Thoracic aorta (tissue), 2 donors: Measurements from ENCODE around the gene YKT6. TPM values are rescaled to one million over a fixed set of nuclear protein-coding genes. Genes with fewer than 3 reads are reported as not detected.

Source experiments
- ATAC-seq: fragments of 150-250 bp; one replicate; pipeline ENCODE4 v1.8.0; 2017; ENCODE audit warnings: low read depth; ENCODE audit not compliant: insufficient number of reproducible peaks, low FRiP score
- DNase-seq: peaks from one replicate; pipeline ENCODE4 v3.0.0-alpha.2; 2020; ENCODE audit warnings: low spot score
- H3K27ac ChIP-seq, 2 donors: fragments of 200-600 bp; sonication (generic); 1 replicate in 1 of 2; 2 replicates in 1 of 2; pipeline ENCODE4 v1.5.1; 2016; ENCODE audit warnings: mild to moderate bottlenecking in 2 of 2, moderate library complexity in 2 of 2
- H3K27me3 ChIP-seq: fragments of 200-600 bp; sonication (generic); replicated peaks from 2 replicates; pipeline ENCODE4 v1.6.0; 2016; ENCODE audit warnings: mild to moderate bottlenecking; ENCODE audit not compliant: insufficient read depth
- H3K36me3 ChIP-seq: fragments of 200-600 bp; sonication (generic); one replicate; pipeline ENCODE4 v1.5.1; 2016
- H3K4me1 ChIP-seq, 2 donors: fragments of 200-600 bp; sonication (generic); 1 replicate in 1 of 2; 2 replicates in 1 of 2; pipeline versions ENCODE4 v1.5.1 to v1.6.0; 2016; ENCODE audit warnings: low read depth in 2 of 2, mild to moderate bottlenecking in 1 of 2; ENCODE audit not compliant: control insufficient read depth in 1 of 2
- H3K4me3 ChIP-seq: fragments of 200-600 bp; sonication (generic); 2 replicates; pipeline ENCODE4 v1.5.1; 2016; ENCODE audit warnings: mild to moderate bottlenecking
- H3K9me3 ChIP-seq: fragments of 200-600 bp; sonication (generic); 2 replicates; pipeline ENCODE4 v1.5.1; 2016
- total RNA-seq, 2 donors: library from RNA; depleted of rRNA; stranded (reverse); fragments of >200 nt; gene quantifications; one replicate each; pipeline versions ENCODE4 v1.1.0 to v1.2.3, GENCODE V29; 2016
- TF ChIP-seq, protein P1 (sequence below): fragments of 200-600 bp; sonication (generic); IDR thresholded peaks from one replicate; pipeline ENCODE4 v1.5.1; 2019; ENCODE audit warnings: antibody characterized with exemption

Gene YKT6
- total RNA-seq, 2 donors from 2014 or later = 62.0 to 69.6 TPM

- ATAC-seq (no peak), DNase-seq (no peak)
- Histone ChIP-seq H3K4me3 (no peak overlapping the region), H3K27me3 (no peaks in the 10 kb centered on the region), H3K9me3 (no peaks in the 10 kb centered on the region), H3K4me1 (no peaks in the 10 kb centered on the region), H3K36me3 (no peaks in the 10 kb centered on the region), H3K27ac (no peak overlapping the region)
- TF ChIP-seq, protein P1, sequence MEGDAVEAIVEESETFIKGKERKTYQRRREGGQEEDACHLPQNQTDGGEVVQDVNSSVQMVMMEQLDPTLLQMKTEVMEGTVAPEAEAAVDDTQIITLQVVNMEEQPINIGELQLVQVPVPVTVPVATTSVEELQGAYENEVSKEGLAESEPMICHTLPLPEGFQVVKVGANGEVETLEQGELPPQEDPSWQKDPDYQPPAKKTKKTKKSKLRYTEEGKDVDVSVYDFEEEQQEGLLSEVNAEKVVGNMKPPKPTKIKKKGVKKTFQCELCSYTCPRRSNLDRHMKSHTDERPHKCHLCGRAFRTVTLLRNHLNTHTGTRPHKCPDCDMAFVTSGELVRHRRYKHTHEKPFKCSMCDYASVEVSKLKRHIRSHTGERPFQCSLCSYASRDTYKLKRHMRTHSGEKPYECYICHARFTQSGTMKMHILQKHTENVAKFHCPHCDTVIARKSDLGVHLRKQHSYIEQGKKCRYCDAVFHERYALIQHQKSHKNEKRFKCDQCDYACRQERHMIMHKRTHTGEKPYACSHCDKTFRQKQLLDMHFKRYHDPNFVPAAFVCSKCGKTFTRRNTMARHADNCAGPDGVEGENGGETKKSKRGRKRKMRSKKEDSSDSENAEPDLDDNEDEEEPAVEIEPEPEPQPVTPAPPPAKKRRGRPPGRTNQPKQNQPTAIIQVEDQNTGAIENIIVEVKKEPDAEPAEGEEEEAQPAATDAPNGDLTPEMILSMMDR = no peak
Measured at GRCh38 chr7:44154703-44155102, 46.1 kb upstream of the YKT6 start.

DNA sequence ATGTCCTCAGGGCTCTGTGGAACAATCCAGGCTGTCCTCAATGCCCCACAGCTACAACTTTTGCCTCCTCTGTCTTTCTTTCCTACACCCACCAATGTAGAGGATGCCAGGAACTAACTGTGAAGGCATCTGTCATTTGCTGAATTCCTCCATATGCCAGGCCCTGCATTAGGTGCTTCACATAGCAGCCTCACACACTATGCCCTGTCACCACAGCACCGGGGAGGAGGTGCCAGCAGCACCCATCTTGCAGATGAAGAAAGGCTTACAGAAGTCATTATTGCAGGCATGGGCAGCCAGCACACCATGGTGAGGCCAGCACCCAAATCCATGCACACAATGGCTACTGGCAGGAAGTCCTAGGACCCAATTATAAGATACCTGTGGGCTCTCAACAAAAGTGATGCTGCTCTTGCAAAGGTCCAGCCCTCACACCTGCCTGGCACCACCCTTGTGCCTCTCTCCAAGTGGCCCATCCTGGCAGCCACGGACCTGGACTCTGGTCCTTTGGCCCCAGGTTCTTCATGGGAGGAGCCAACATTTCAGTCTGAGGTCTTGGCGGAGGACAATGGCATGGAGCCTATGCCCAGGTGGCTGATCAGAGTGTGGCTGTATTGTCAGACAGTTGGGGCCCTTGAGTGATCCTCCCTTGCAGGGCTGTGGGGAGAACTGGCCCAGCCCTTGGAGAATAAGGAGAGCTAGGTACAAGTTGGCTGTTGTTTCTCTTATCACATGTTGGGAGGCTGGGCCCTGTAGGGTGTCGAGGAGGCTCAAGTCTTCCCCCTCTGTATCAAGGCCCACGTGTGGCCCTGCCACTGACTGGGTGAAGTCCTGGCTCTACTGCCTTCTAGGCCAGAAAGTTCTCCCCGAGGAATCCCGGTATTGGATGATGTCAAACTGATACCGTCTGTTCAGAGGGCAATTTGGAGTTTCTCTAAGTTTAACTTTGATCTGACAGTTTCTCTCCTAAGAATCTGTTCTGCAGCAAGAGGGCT lies 45.3 kb upstream of the YKT6 start:
- Histone ChIP-seq H3K4me3 (no peak overlapping the region), H3K36me3 (no peaks in the 10 kb centered on the region), H3K4me1 (no peaks in the 10 kb centered on the region), H3K9me3 (no peaks in the 10 kb centered on the region), H3K27ac (no peak overlapping the region), H3K27me3 (no peaks in the 10 kb centered on the region)
- TF ChIP-seq, protein P1 = no peak
- DNase-seq (no peak), ATAC-seq (no peak)

DNA sequence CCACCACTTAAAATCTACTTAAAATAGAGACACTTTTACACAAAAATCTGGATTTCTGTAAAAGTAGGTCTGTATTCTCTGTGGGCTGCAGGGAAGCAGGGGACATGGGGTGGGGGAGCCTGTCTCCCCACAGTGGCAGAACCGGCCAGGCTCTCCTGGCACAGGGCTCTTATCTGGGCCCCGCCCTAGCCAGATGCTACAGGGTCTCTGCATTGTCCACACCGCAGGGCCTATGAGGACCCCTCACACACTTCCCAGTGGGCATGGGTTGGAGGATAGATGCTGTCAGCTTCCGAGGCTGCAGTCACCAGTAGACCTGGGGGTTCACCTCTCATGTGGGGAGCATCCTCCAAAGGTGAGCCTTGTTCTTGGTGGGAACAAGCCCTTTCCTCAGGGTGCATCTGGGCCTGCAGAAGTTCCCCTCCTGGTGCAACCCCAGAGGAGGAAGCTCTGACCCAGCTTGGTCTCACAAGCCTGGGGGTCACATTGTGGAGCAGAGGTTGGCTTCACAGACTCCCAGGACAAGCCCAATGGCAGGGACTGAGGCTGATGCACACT lies 44.2 kb upstream of the YKT6 start:
- H3K27ac ChIP-seq = no peak overlapping the region
- no peaks in the 10 kb centered on the region for H3K4me1 ChIP-seq
- H3K9me3 ChIP-seq = no peaks in the 10 kb centered on the region
- no peaks in the 10 kb centered on the region for H3K36me3 ChIP-seq
- no peaks in the 10 kb centered on the region for H3K27me3 ChIP-seq
- H3K4me3 ChIP-seq = no peak overlapping the region
- no peak for ATAC-seq
- TF ChIP-seq, protein P1 = no peak
- DNase-seq = no peak

- ATAC-seq (no peak), DNase-seq (no peak)
- no peaks in the 10 kb centered on the region for H3K4me1 ChIP-seq
- H3K27ac ChIP-seq = no peak overlapping the region
- TF ChIP-seq, protein P1 = no peak
- H3K27me3 ChIP-seq = no peaks in the 10 kb centered on the region
- no peaks in the 10 kb centered on the region for H3K36me3 ChIP-seq
- no peak overlapping the region for H3K4me3 ChIP-seq
- H3K9me3 ChIP-seq = no peaks in the 10 kb centered on the region
Measured at GRCh38 chr7:44157116-44158080, 43.4 kb upstream of the YKT6 start.
